IMR-90 (cell line): ENCODE data around the gene NIBAN1. TPM values are rescaled to one million over a fixed set of nuclear protein-coding genes. Genes with fewer than 3 reads are reported as not detected.

ENCODE experiments used
- microRNA-seq, 2 experiments: library from miRNA; stranded (forward) in 1 of 2; unstranded in 1 of 2; fragments of 10-50 nt in 1 of 2; fragments of <30 nt in 1 of 2; gene quantifications in 1 of 2; microRNA quantifications in 1 of 2; one replicate each; pipeline versions ENCODE3 to v1.1.0; 2013 to 2020; ENCODE audit not compliant: insufficient read depth in 1 of 2, insufficient read length in 1 of 2, unreplicated experiment in 1 of 2
- polyA plus RNA-seq, 3 experiments: library from polyadenylated mRNA; depleted of rRNA; stranded (reverse); fragments of >200 nt; gene quantifications; 2 replicates each; pipeline ENCODE4 v1.2.3, GENCODE V29; 2012; ENCODE audit warnings: low replicate concordance in 1 of 3
- small RNA-seq, 5 experiments: library from RNA; depleted of rRNA; stranded (forward); fragments of <200 nt; gene quantifications; one replicate each; pipeline ENCODE3, GENCODE V24; 2012
- total RNA-seq: library from RNA; depleted of rRNA; stranded (reverse); fragments of >200 nt; gene quantifications from 2 replicates; pipeline ENCODE4 v1.2.3, GENCODE V29; 2012; rRNA removed

NIBAN1 gene
- total and polyA plus RNA-seq, 2 of the 4 experiments (the other 2 are of a cell fraction): 4.0 to 10.0 TPM

Small RNA genes lying within 50 kb of the gene (microRNA-seq; reads per million reads assigned to microRNA genes)
- gene RNA5SP72 (ENCODE audit: insufficient read depth, insufficient read length): not detected

Small RNA genes lying within 50 kb of the gene (small RNA-seq; reads per million reads assigned to genes)
- 0 reads per million in 5 experiments for gene RNA5SP72

Other genes starting within 250 kb of the NIBAN1 start
- gene EDEM3, start 219.7 kb downstream of the NIBAN1 start, total RNA-seq: 29.9 and 50.5 TPM in 2 replicates
- gene EDEM3, start 219.7 kb downstream of the NIBAN1 start, polyA plus RNA-seq (2012; rRNA removed): 10.2 and 17.5 TPM in 2 replicates
- gene RNF2, start 71.0 kb upstream of the NIBAN1 start, total RNA-seq: 39.7 and 48.8 TPM in 2 replicates
- 20.9 and 22.6 TPM in 2 replicates for gene RNF2, start 71.0 kb upstream of the NIBAN1 start, polyA plus RNA-seq (2012; rRNA removed)
- gene TRMT1L, start 182.4 kb upstream of the NIBAN1 start, total RNA-seq: 21.9 and 25.3 TPM in 2 replicates
- gene TRMT1L, start 182.4 kb upstream of the NIBAN1 start, polyA plus RNA-seq (2012; rRNA removed): 8.6 and 11.0 TPM in 2 replicates
- 2.7 and 4.2 TPM in 2 replicates for gene SWT1, start 182.7 kb upstream of the NIBAN1 start, total RNA-seq
- gene SWT1, start 182.7 kb upstream of the NIBAN1 start, polyA plus RNA-seq (2012; rRNA removed): 0.80 and 0.82 TPM in 2 replicates